GM12875 (cell line): ENCODE results near the gene PIEZO2.

Experiments used
- H3K4me3 ChIP-seq: one replicate; pipeline ENCODE4 v1.5.1; 2011; ENCODE audit warnings: low read depth, low read length, control low read depth
- CTCF ChIP-seq: IDR thresholded peaks from 2 replicates; pipeline ENCODE4 v1.5.1; 2011; ENCODE audit warnings: low read depth, mild to moderate bottlenecking, control low read depth, inconsistent platforms, low read length, moderate library complexity, borderline replicate concordance; ENCODE audit not compliant: insufficient read depth

Gene PIEZO2

GRCh38 chr18:11162462-11162861 lies 13.1 kb upstream of the PIEZO2 start:
- TF ChIP-seq CTCF, result no peak
- no peak overlapping the region for H3K4me3 ChIP-seq

GRCh38 chr18:11160313-11160712 lies 10.9 kb upstream of the PIEZO2 start:
- no peak overlapping the region for H3K4me3 ChIP-seq
- no peak for TF ChIP-seq CTCF

- no peak for TF ChIP-seq CTCF
These were observed 10.5 kb upstream of the PIEZO2 start for GRCh38 chr18:11159844-11160243.

GRCh38 chr18:11156978-11157377 lies 7.6 kb upstream of the PIEZO2 start:
- H3K4me3 ChIP-seq, result no peak overlapping the region
- no peak for TF ChIP-seq CTCF

More at GRCh38 chr18:11159844-11160243, 10.5 kb upstream of the PIEZO2 start:
- no peak overlapping the region for H3K4me3 ChIP-seq

GRCh38 chr18:11155034-11155759 lies 5.8 kb upstream of the PIEZO2 start:
- TF ChIP-seq CTCF, result no peak
- no peak overlapping the region for H3K4me3 ChIP-seq

- H3K4me3 ChIP-seq, result no peak overlapping the region
- TF ChIP-seq CTCF, result peak; percentile 21; the same call in 1 of the 2 replicates
These were observed 5.1 kb upstream of the PIEZO2 start for GRCh38 chr18:11154368-11154989.

GRCh38 chr18:11153097-11153496 lies 3.7 kb upstream of the PIEZO2 start:
- TF ChIP-seq CTCF, result no peak
- no peak overlapping the region for H3K4me3 ChIP-seq
